Mucosa of descending colon (tissue), 3 donors: Measurements from ENCODE around the gene CADPS2. TPM values are rescaled to one million over a fixed set of nuclear protein-coding genes. Genes with fewer than 3 reads are reported as not detected.

ENCODE experiments used
- ATAC-seq: fragments of 200-7000 bp; cut with Tn5 transposase; one replicate; pipeline ENCODE4 v1.9.1; 2020; ENCODE audit warnings: mild to moderate bottlenecking, moderate library complexity
- DNase-seq, 3 donors: peaks; one replicate each; pipeline ENCODE4 v3.0.0-alpha.2; 2020
- H3K36me3 ChIP-seq: fragments of 200-600 bp; one replicate; pipeline ENCODE4 v1.8.0; 2021; ENCODE audit warnings: low read depth, mild to moderate bottlenecking
- H3K4me1 ChIP-seq: fragments of 200-600 bp; one replicate; pipeline ENCODE4 v1.8.0; 2021; ENCODE audit warnings: low read depth, mild to moderate bottlenecking
- H3K4me3 ChIP-seq: fragments of 200-600 bp; one replicate; pipeline ENCODE4 v1.8.0; 2021; ENCODE audit warnings: mild to moderate bottlenecking
- H3K9me3 ChIP-seq: fragments of 200-600 bp; one replicate; pipeline ENCODE4 v1.8.0; 2021; ENCODE audit warnings: mild to moderate bottlenecking
- CTCF ChIP-seq: fragments of 200-600 bp; IDR thresholded peaks from one replicate; pipeline ENCODE4 v1.8.0; 2022; ENCODE audit warnings: antibody characterized with exemption, mild to moderate bottlenecking
- intact Hi-C, 2 donors: fragments of 100-400 bp; cut with DNase I in 1 of 2; cut with micrococcal nuclease in 1 of 2; formaldehyde crosslinking; loops; one replicate each; pipeline versions ENCODE4 v1.11.0 to v1.11.1; 2022; cut with DNase I, micrococcal nuclease
- total RNA-seq, 3 donors: library from RNA; stranded (reverse); fragmentation: NEBNext Ultra II Directional in 2 of 3; extraction: Animal tissue kit (Norgen Biotek cat#: 25700) in 2 of 3; gene quantifications; one replicate each; pipeline versions ENCODE4 v1.2.1 to v1.2.4, GENCODE V29; 2021 to 2023
- donor health status: DM: no; HTN: no; CAD: no; lungs with moderate emphysema.
- donor health status: DM: no; HTN: no; CAD: no.
- donor health status: DM: no; HTN: yes; CAD: no.

CADPS2 gene
- total RNA-seq, 3 donors from 2014 or later: 11.3 to 12.7 (median 11.7) TPM

GRCh38 chr7:122717356-122718089, 168.7 kb downstream of the CADPS2 start:
- no peak for TF ChIP-seq CTCF
- no peak overlapping the region for H3K4me3 ChIP-seq
- intact Hi-C loops: no loop called here
- H3K9me3 ChIP-seq: no peaks in the 10 kb centered on the region
- H3K4me1 ChIP-seq: no peaks in the 10 kb centered on the region
- no peak for DNase-seq
- no peak for ATAC-seq
- H3K36me3 ChIP-seq: no peaks in the 10 kb centered on the region

GRCh38 chr7:122715183-122715582, 171.1 kb downstream of the CADPS2 start:
- DNase-seq (no peak), ATAC-seq (no peak)
- Histone ChIP-seq H3K4me3 (no peak overlapping the region), H3K9me3 (no peaks in the 10 kb centered on the region), H3K4me1 (no peaks in the 10 kb centered on the region), H3K36me3 (no peaks in the 10 kb centered on the region)
- no peak for TF ChIP-seq CTCF
- intact Hi-C loops: no loop called here

- no peaks in the 10 kb centered on the region for H3K4me1 ChIP-seq
- ATAC-seq: no peak
- intact Hi-C loops: no loop called here
- no peak for TF ChIP-seq CTCF
- no peak overlapping the region for H3K4me3 ChIP-seq
- DNase-seq: no peak
- H3K9me3 ChIP-seq: no peaks in the 10 kb centered on the region
- H3K36me3 ChIP-seq: no peaks in the 10 kb centered on the region
Observed at GRCh38 chr7:122710916-122711315, 175.3 kb downstream of the CADPS2 start.

GRCh38 chr7:122709930-122710646, 176.2 kb downstream of the CADPS2 start:
- Histone ChIP-seq H3K9me3 (no peaks in the 10 kb centered on the region), H3K36me3 (no peaks in the 10 kb centered on the region), H3K4me3 (no peak overlapping the region), H3K4me1 (no peaks in the 10 kb centered on the region)
- no peak for TF ChIP-seq CTCF
- intact Hi-C loops: no loop called here
- DNase-seq: no peak
- no peak for ATAC-seq

GRCh38 chr7:122706836-122707235, 179.4 kb downstream of the CADPS2 start:
- Histone ChIP-seq H3K4me3 (no peak overlapping the region), H3K4me1 (no peaks in the 10 kb centered on the region), H3K36me3 (no peaks in the 10 kb centered on the region), H3K9me3 (no peaks in the 10 kb centered on the region)
- ATAC-seq (no peak), DNase-seq (no peak)
- intact Hi-C loops: no loop called here
- no peak for TF ChIP-seq CTCF
